ENCODE results near the gene SPECC1L. TPM values are rescaled to one million over a fixed set of nuclear protein-coding genes. Genes with fewer than 3 reads are reported as not detected.

Gene SPECC1L
- total RNA-seq, 4 donors from 2014 or later, result 42.2 to 45.1 (median 43.6) TPM

DNA sequence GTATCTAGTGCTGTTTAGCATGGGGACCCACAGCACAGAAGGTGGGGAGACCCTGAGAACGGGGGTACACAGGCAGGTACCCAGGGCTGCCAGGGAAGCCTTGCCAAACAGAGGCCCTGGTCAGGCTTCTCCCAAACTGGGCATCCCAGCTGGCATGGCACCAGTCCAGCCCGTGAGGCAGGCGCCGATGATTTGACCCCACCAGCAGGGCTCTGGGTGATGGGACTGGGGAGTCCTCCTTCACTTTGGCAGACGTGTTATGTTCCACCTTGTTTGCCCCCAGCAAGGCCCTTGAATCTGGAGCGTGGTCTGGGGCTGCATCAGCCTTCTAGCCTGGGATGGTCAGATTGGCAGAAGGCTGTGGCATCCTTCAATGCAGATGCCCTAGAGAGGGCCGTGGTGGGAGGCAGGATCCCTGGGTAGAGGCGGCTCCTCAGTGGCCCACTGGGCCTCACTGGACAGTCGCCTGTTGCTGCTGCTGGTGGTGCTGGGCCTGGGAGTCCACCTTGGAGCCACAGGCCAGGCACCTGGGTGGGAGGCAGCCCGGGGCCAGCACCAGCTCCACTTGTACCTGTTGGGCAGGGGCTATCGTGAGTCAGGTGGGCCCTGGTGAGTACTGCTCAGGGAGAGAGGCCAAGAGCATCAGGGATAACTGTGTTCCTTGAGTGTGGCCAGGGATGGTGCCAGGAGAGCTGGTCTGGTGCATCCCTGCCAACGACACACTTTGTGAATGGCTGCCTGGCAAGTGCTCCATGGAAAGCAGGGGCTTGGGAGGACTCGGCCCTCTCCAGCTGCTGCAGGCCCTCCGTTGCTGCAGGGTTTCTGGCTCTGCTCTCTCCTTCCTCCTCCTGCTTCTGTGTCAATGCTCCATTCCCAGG lies 160.0 kb downstream of the SPECC1L start:
- H3K4me3 ChIP-seq, result no peak overlapping the region
- no peak for TF ChIP-seq CTCF (IDR thresholded peaks at IDR 0.05)
- no peak for TF ChIP-seq EP300 (IDR thresholded peaks at IDR 0.05)
- no peak for TF ChIP-seq POLR2A (IDR thresholded peaks at IDR 0.05)
- 67 to 70% methylated on average over 9 of the region's 14 CpGs for WGBS, 2 donors
- H3K36me3 ChIP-seq, result no peaks in the 10 kb centered on the region
- DNase-seq (ENCODE audit: low spot score in 2 of 2), result no peak
- peaks cover 0 to 58% (median 34%) of the 10 kb centered on the region in 4 donors for H3K4me1 ChIP-seq
- no peaks in the 10 kb centered on the region for H3K27me3 ChIP-seq
- no peaks in the 10 kb centered on the region for H3K9me3 ChIP-seq
- H3K27ac ChIP-seq, result peak overlapping the region in 1 of 4 donors; percentile 59

GRCh38 chr22:24431309-24432034 lies 160.8 kb downstream of the SPECC1L start:
- no peak for TF ChIP-seq CTCF (IDR thresholded peaks at IDR 0.05)
- no peak for TF ChIP-seq EP300 (IDR thresholded peaks at IDR 0.05)
- TF ChIP-seq POLR2A (IDR thresholded peaks at IDR 0.05), result no peak
- peaks cover 0 to 66% (median 36%) of the 10 kb centered on the region in 4 donors for H3K4me1 ChIP-seq
- no peaks in the 10 kb centered on the region for H3K9me3 ChIP-seq
- H3K27ac ChIP-seq, result peak overlapping the region in 3 of 4 donors; percentile 1 to 71 (median 59)
- no peaks in the 10 kb centered on the region for H3K36me3 ChIP-seq
- H3K27me3 ChIP-seq, result no peaks in the 10 kb centered on the region
- H3K4me3 ChIP-seq, result no peak overlapping the region
- 76 to 82% methylated on average over 8 to 9 of the region's 9 CpGs for WGBS, 2 donors
- no peak for DNase-seq (ENCODE audit: low spot score in 2 of 2)

- Histone ChIP-seq H3K27me3 (no peaks in the 10 kb centered on the region), H3K9me3 (no peaks in the 10 kb centered on the region), H3K4me3 (no peak overlapping the region), H3K36me3 (no peaks in the 10 kb centered on the region), H3K4me1 (peaks cover 0 to 65% (median 36%) of the 10 kb centered on the region in 4 donors), H3K27ac (peak overlapping the region; percentile 1 to 71 (median 38))
- peak in 1 of 2 donors; percentile 45 for DNase-seq (ENCODE audit: low spot score in 2 of 2)
- WGBS, 2 donors, result 55 to 62% methylated on average over 12 to 17 of the region's 17 CpGs
- no peak for TF ChIP-seq CTCF (IDR thresholded peaks at IDR 0.05)
- TF ChIP-seq POLR2A (IDR thresholded peaks at IDR 0.05), result no peak
- no peak for TF ChIP-seq EP300 (IDR thresholded peaks at IDR 0.05)
Measured at GRCh38 chr22:24432059-24432853, 161.6 kb downstream of the SPECC1L start.

DNA sequence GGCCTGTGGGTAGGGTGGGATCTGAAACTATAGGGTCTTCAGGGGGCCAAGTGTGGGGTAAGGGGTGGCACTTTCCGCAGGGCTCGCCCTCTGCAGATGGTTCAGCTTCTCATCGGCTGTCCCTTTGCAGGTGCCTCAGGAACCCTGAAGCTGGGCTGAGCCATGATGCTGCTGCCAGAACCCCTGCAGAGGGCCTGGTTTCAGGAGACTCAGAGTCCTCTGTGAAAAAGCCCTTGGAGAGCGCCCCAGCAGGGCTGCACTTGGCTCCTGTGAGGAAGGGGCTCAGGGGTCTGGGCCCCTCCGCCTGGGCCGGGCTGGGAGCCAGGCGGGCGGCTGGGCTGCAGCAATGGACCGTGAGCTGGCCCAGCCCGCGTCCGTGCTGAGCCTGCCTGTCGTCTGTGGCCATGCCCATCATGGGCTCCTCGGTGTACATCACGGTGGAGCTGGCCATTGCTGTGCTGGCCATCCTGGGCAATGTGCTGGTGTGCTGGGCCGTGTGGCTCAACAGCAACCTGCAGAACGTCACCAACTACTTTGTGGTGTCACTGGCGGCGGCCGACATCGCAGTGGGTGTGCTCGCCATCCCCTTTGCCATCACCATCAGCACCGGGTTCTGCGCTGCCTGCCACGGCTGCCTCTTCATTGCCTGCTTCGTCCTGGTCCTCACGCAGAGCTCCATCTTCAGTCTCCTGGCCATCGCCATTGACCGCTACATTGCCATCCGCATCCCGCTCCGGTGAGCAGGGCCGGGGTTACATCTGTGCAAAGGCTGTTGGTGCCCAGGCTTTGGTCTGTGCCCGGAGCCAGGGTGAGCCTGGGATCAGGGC lies 162.6 kb downstream of the SPECC1L start:
- H3K4me1 ChIP-seq, result peaks cover 0 to 65% (median 36%) of the 10 kb centered on the region in 4 donors
- no peak for DNase-seq (ENCODE audit: low spot score in 2 of 2)
- H3K27ac ChIP-seq, result peak overlapping the region in 3 of 4 donors; percentile 67 to 70 (median 69)
- no peaks in the 10 kb centered on the region for H3K27me3 ChIP-seq
- H3K36me3 ChIP-seq, result no peaks in the 10 kb centered on the region
- WGBS, 2 donors, result 88 to 92% methylated on average over 22 to 32 of the region's 34 CpGs
- no peak overlapping the region for H3K4me3 ChIP-seq
- TF ChIP-seq CTCF (IDR thresholded peaks at IDR 0.05) (no peak), EP300 (IDR thresholded peaks at IDR 0.05) (no peak), POLR2A (IDR thresholded peaks at IDR 0.05) (no peak)
- no peaks in the 10 kb centered on the region for H3K9me3 ChIP-seq

Data from tibial nerve (tissue), 4 donors.